Suprapubic skin (tissue), 4 donors: ENCODE measurements around the gene SPTBN1.

ENCODE experiments used
- EP300 ChIP-seq: sonication (generic); formaldehyde crosslinking; IDR thresholded peaks from one replicate; pipeline ENCODE4 v1.6.1; 2017; ENCODE audit warnings: antibody characterized with exemption
- POLR2A ChIP-seq, 2 donors: fragments of 450-650 bp; IDR thresholded peaks; one replicate each; pipeline ENCODE4 v1.6.1; 2017; ENCODE audit warnings: antibody characterized with exemption in 2 of 2, mild to moderate bottlenecking in 2 of 2, moderate library complexity in 2 of 2
- POLR2AphosphoS5 ChIP-seq, 3 donors: sonication (generic); formaldehyde crosslinking; IDR thresholded peaks; one replicate each; pipeline ENCODE4 v1.6.1; 2017; ENCODE audit warnings: antibody characterized with exemption in 3 of 3
- TF ChIP-seq, protein P1 (sequence below), 2 donors: fragments of 200-600 bp in 1 of 2; fragments of 450-650 bp in 1 of 2; sonication (generic) in 1 of 2; IDR thresholded peaks; one replicate each; pipeline ENCODE4 v1.5.1; 2016 to 2019; ENCODE audit warnings: antibody characterized with exemption in 2 of 2, mild to moderate bottlenecking in 1 of 2, moderate library complexity in 1 of 2

DNA sequence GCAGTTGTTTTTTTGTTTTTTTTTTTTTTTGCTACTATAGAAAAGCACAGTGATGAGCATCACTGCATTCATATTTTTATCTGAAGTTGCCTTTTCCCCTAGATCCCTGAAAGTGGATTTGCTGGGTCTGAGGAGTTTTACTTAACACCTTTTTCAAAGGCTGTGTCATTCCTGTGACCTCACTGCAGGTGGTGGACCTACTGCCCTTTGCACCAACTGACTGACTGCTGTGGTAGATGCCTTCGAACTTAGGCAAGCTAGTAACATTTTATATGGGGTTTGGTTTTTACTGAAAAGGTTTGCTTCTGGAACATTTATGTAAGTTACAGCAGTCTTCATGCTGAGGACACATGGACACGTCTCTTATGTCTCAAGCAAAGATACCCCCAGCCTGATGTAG lies 36.2 kb downstream of the SPTBN1 start:
- TF ChIP-seq, protein P1, sequence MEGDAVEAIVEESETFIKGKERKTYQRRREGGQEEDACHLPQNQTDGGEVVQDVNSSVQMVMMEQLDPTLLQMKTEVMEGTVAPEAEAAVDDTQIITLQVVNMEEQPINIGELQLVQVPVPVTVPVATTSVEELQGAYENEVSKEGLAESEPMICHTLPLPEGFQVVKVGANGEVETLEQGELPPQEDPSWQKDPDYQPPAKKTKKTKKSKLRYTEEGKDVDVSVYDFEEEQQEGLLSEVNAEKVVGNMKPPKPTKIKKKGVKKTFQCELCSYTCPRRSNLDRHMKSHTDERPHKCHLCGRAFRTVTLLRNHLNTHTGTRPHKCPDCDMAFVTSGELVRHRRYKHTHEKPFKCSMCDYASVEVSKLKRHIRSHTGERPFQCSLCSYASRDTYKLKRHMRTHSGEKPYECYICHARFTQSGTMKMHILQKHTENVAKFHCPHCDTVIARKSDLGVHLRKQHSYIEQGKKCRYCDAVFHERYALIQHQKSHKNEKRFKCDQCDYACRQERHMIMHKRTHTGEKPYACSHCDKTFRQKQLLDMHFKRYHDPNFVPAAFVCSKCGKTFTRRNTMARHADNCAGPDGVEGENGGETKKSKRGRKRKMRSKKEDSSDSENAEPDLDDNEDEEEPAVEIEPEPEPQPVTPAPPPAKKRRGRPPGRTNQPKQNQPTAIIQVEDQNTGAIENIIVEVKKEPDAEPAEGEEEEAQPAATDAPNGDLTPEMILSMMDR (IDR thresholded peaks at IDR 0.05) = no peak
- TF ChIP-seq EP300 (no peak), POLR2A (IDR thresholded peaks at IDR 0.05) (no peak), POLR2AphosphoS5 (IDR thresholded peaks at IDR 0.05) (no peak)
